Glutamatergic neuron (in vitro differentiated cells): ENCODE measurements around the gene RASL11A. TPM values are rescaled to one million over a fixed set of nuclear protein-coding genes. Genes with fewer than 3 reads are reported as not detected.
"Not testable (repeated sequence)": the region's sequence is repeated elsewhere in the genome, so short reads cannot be mapped to it uniquely, and the experiment has no call there.

Experiments
- DNase-seq: peaks from one replicate; pipeline ENCODE4 v3.0.0; 2022
- H3K27ac Mint-ChIP-seq: one replicate; pipeline ENCODE4 v1.8.0; 2020; ENCODE audit warnings: mild to moderate bottlenecking, mixed read lengths, inconsistent platforms; ENCODE audit not compliant: unreplicated experiment
- H3K27me3 Mint-ChIP-seq: one replicate; pipeline ENCODE4 v1.8.0; 2020; ENCODE audit warnings: mild to moderate bottlenecking, moderate library complexity, mixed read lengths, inconsistent platforms; ENCODE audit not compliant: unreplicated experiment
- H3K36me3 Mint-ChIP-seq: one replicate; pipeline ENCODE4 v1.8.0; 2020; ENCODE audit warnings: mild to moderate bottlenecking, mixed read lengths, inconsistent platforms; ENCODE audit not compliant: unreplicated experiment
- H3K4me1 Mint-ChIP-seq: one replicate; pipeline ENCODE4 v1.8.0; 2020; ENCODE audit warnings: mild to moderate bottlenecking, low read depth, mixed read lengths, inconsistent platforms; ENCODE audit not compliant: unreplicated experiment
- H3K4me3 Mint-ChIP-seq: one replicate; pipeline ENCODE4 v1.8.0; 2020; ENCODE audit warnings: mild to moderate bottlenecking, mixed read lengths, inconsistent platforms; ENCODE audit not compliant: unreplicated experiment
- H3K9me3 Mint-ChIP-seq: one replicate; pipeline ENCODE4 v1.8.0; 2020; ENCODE audit warnings: mild to moderate bottlenecking, moderate library complexity, mixed read lengths, inconsistent platforms; ENCODE audit not compliant: unreplicated experiment
- total RNA-seq: library from RNA; stranded (reverse); fragmentation: NEBNext Ultra II Directional; extraction: Animal tissue kit (Norgen Biotek cat#: 25700); gene quantifications from one replicate; pipeline ENCODE4 v1.2.1, GENCODE V29; 2021; ENCODE audit not compliant: unreplicated experiment
- TF ChIP-seq, protein P1 (sequence below): fragments of 200-600 bp; sonication (generic); IDR thresholded peaks from one replicate; pipeline ENCODE4 v1.5.0; 2021; ENCODE audit not compliant: partially characterized antibody, unreplicated experiment

RASL11A gene
- total RNA-seq, 1 donor from 2014 or later = 1.8 TPM

DNA sequence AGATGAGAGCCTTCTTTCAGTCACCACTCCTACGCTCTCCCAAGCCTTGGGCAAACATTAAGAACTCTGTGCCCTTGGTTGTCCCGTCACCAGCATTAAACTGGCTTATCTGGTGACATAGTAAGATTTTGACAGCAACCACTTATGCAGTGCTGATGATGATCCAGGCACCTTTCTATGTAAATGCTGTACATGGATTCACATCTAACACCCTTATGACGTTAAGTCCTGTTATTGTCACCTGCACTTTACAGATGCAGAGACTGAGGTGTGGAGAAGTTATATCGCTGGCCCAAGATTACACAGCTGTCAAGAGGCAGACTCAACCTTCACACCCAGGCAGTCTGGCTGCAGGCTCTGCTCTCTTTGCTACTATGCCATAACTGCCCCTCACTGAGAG is 25.0 kb downstream of the RASL11A start:
- no peak for DNase-seq
- Mint-ChIP-seq H3K27ac (no peak overlapping the region), H3K27me3 (no peaks in the 10 kb centered on the region), H3K9me3 (no peaks in the 10 kb centered on the region), H3K4me1 (no peaks in the 10 kb centered on the region), H3K4me3 (no peak overlapping the region), H3K36me3 (no peaks in the 10 kb centered on the region)
- TF ChIP-seq, protein P1, sequence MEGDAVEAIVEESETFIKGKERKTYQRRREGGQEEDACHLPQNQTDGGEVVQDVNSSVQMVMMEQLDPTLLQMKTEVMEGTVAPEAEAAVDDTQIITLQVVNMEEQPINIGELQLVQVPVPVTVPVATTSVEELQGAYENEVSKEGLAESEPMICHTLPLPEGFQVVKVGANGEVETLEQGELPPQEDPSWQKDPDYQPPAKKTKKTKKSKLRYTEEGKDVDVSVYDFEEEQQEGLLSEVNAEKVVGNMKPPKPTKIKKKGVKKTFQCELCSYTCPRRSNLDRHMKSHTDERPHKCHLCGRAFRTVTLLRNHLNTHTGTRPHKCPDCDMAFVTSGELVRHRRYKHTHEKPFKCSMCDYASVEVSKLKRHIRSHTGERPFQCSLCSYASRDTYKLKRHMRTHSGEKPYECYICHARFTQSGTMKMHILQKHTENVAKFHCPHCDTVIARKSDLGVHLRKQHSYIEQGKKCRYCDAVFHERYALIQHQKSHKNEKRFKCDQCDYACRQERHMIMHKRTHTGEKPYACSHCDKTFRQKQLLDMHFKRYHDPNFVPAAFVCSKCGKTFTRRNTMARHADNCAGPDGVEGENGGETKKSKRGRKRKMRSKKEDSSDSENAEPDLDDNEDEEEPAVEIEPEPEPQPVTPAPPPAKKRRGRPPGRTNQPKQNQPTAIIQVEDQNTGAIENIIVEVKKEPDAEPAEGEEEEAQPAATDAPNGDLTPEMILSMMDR = no peak

DNA sequence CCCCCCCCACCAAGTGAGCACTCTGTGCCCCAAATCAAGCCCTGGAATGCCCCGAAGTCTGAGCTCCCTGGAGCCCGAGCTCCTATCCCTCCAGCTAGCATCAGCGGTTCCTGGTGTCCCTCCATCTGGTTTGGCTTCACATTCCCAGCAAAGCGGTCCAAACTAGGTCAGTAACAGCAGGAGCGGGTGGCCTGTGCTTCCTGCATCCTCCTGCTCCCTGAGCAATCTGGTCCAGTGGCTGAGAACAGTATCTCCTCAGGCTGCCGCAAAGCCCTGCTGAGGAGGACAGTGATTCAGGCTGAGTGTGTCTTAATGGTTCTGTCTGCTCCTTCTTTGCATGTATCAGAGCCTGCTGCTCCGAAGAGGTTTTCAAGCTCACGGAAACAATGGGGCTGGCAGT is 25.9 kb downstream of the RASL11A start:
- Mint-ChIP-seq H3K9me3 (no peaks in the 10 kb centered on the region), H3K27me3 (no peaks in the 10 kb centered on the region), H3K36me3 (no peaks in the 10 kb centered on the region), H3K4me1 (no peaks in the 10 kb centered on the region), H3K4me3 (no peak overlapping the region), H3K27ac (no peak overlapping the region)
- TF ChIP-seq, protein P1 = no peak
- no peak for DNase-seq

DNA sequence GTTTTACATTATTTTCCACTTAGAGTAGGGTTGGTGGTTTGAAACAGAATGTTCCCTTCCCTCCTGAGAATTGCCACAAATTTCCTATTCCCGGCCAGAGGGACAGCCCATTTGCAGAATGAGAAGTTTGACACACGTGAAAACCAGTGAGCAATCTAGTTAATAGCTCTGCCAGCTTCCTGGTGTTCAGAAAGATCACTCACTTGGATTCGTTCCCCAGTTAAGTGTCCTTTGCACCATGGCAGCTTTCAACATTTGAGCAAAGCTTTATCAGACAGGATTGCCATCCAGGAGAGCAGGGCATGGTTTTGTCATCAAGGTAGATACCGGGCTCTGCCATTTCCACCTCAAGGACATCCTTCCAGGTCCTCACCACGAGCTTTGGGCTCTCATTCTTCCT is 28.2 kb downstream of the RASL11A start:
- TF ChIP-seq, protein P1 = no peak
- no peaks in the 10 kb centered on the region for H3K4me1 Mint-ChIP-seq
- H3K4me3 Mint-ChIP-seq = no peak overlapping the region
- no peaks in the 10 kb centered on the region for H3K9me3 Mint-ChIP-seq
- H3K36me3 Mint-ChIP-seq = no peaks in the 10 kb centered on the region
- no peaks in the 10 kb centered on the region for H3K27me3 Mint-ChIP-seq
- DNase-seq = no peak
- H3K27ac Mint-ChIP-seq = no peak overlapping the region

DNA sequence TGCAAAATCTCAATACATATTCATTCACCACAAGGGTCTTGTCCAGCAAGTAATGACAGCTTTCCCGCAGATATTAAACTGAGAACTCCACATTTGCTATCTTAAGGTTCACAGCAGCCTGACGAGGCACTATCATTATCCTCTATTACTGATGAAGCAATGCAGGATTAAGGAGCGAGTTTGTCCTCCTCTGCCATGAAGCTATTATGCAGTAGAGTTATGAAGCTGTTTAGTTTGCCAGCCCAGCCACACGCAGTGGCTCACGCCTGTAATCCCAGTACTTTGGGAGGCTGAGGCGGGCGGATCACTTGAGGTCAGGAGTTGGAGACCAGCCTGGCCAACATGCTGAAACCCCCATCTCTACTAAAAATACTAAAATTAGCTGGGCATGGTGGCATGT is 29.8 kb downstream of the RASL11A start:
- not testable (repeated sequence) for H3K9me3 Mint-ChIP-seq, H3K4me3 Mint-ChIP-seq, H3K27ac Mint-ChIP-seq, H3K36me3 Mint-ChIP-seq, H3K4me1 Mint-ChIP-seq, DNase-seq, H3K27me3 Mint-ChIP-seq

DNA sequence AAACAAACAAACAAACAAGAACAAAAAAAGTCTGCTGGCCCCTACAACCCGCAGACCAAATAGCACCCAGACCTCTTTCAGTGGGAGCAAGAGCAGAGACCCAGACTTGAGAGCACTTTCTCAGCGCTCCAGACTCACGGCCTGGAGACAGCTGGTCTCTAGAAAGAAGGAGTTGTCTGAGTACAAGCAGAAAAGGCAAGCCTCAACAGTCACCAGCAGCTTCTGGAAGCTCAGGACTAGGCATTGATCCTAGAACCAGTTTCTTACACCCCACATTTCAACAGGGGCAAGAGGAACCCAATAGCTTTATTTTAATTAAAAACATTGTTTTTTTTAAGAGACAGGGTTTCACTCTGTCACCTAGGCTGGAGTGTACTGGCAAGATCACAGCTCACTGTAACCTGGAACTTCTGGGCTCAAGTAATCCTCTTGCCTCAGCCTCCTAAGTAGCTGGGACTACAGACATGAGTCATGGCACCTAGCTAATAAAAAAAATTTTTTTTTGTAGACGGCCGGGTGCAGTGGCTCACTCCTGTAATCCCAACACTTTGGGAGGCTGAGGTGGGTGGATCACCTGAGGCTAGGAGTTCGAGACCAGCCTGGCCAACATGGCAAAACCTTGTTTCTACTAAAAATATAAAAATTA is 30.4 kb downstream of the RASL11A start:
- H3K36me3 Mint-ChIP-seq = no peaks in the 10 kb centered on the region
- no peak for DNase-seq
- no peaks in the 10 kb centered on the region for H3K4me1 Mint-ChIP-seq
- H3K27ac Mint-ChIP-seq = no peak overlapping the region
- H3K9me3 Mint-ChIP-seq = no peaks in the 10 kb centered on the region
- no peaks in the 10 kb centered on the region for H3K27me3 Mint-ChIP-seq
- TF ChIP-seq, protein P1 = no peak
- no peak overlapping the region for H3K4me3 Mint-ChIP-seq
